Measurements from ENCODE around the gene CRHR2.

DNA sequence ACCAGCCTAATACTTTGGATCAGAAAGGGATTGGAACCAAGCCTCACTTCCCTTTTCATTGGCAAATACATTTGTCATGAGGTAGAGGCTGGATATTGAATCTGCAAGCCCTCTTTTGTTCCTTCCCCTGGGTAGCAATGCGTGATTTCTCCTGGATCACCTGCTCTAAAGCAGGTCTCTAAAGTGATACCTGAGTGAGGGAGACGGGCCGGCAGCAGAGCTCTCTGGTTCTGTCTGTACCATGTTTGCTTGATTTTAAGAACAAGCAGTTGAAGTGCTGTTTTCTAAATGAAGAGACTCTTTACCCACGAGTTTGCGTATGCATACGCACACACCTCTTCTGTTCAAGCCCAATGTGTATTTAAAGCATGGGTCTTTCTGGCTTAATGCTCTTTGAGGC, 46.5 kb downstream of the CRHR2 start:
- TF ChIP-seq, protein P1, sequence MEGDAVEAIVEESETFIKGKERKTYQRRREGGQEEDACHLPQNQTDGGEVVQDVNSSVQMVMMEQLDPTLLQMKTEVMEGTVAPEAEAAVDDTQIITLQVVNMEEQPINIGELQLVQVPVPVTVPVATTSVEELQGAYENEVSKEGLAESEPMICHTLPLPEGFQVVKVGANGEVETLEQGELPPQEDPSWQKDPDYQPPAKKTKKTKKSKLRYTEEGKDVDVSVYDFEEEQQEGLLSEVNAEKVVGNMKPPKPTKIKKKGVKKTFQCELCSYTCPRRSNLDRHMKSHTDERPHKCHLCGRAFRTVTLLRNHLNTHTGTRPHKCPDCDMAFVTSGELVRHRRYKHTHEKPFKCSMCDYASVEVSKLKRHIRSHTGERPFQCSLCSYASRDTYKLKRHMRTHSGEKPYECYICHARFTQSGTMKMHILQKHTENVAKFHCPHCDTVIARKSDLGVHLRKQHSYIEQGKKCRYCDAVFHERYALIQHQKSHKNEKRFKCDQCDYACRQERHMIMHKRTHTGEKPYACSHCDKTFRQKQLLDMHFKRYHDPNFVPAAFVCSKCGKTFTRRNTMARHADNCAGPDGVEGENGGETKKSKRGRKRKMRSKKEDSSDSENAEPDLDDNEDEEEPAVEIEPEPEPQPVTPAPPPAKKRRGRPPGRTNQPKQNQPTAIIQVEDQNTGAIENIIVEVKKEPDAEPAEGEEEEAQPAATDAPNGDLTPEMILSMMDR (IDR thresholded peaks at IDR 0.05): no peak
- TF ChIP-seq POLR2A (IDR thresholded peaks at IDR 0.05): no peak

Measured in right lobe of liver (tissue), 4 donors.